ENCODE data around the gene CD27.
A peak's percentile ranks its signal among the peaks of the same experiment; 100 is the strongest.

The CD27 gene

GRCh38 chr12:6434205-6435140 lies 10.3 kb upstream of the CD27 start:
- no peak for DNase-seq

GRCh38 chr12:6435961-6436715 lies 8.6 kb upstream of the CD27 start:
- no peak for DNase-seq

GRCh38 chr12:6437586-6437985 lies 7.2 kb upstream of the CD27 start:
- DNase-seq: no peak

- DNase-seq: no peak
Measured at GRCh38 chr12:6438345-6438744, 6.4 kb upstream of the CD27 start.

- DNase-seq: no peak
Measured at GRCh38 chr12:6440391-6440790, 4.4 kb upstream of the CD27 start.

- DNase-seq: no peak
Measured at GRCh38 chr12:6442836-6443235, 1.9 kb upstream of the CD27 start.

GRCh38 chr12:6443361-6443983 lies 1.3 kb upstream of the CD27 start:
- no peak for DNase-seq

GRCh38 chr12:6444031-6444430 lies 724 bp upstream of the CD27 start:
- DNase-seq: no peak

- DNase-seq: no peak
Measured at GRCh38 chr12:6450091-6450868, 5.5 kb downstream of the CD27 start.

GRCh38 chr12:6450869-6451347 lies 6.2 kb downstream of the CD27 start:
- DNase-seq: peak; percentile 19

- DNase-seq: peak; percentile 81
Measured at GRCh38 chr12:6451348-6452244, 6.8 kb downstream of the CD27 start, which contains the start of gene TAPBPL. TAPBPL (plus strand) TSS chr12:6452042; CDS start chr12:6452249, 207 bp downstream.

- peak; percentile 7 for DNase-seq
Measured at GRCh38 chr12:6452245-6452943, 7.6 kb downstream of the CD27 start.

- no peak for DNase-seq
Measured at GRCh38 chr12:6452944-6453630, 8.3 kb downstream of the CD27 start.

GRCh38 chr12:6457220-6457945 lies 12.6 kb downstream of the CD27 start:
- DNase-seq: no peak

- DNase-seq: no peak
Measured at GRCh38 chr12:6458281-6459003, 13.7 kb downstream of the CD27 start.

GRCh38 chr12:6459004-6459337 lies 14.2 kb downstream of the CD27 start:
- no peak for DNase-seq

GRCh38 chr12:6460751-6461371 lies 16.1 kb downstream of the CD27 start:
- no peak for DNase-seq

Data from fibroblast of upper back skin (primary cell).